ENCODE results near the gene FAM168A. TPM values are rescaled to one million over a fixed set of nuclear protein-coding genes. Genes with fewer than 3 reads are reported as not detected.

The FAM168A gene
- total RNA-seq, 4 donors from 2014 or later: 28.8 to 53.5 (median 30.6) TPM

DNA sequence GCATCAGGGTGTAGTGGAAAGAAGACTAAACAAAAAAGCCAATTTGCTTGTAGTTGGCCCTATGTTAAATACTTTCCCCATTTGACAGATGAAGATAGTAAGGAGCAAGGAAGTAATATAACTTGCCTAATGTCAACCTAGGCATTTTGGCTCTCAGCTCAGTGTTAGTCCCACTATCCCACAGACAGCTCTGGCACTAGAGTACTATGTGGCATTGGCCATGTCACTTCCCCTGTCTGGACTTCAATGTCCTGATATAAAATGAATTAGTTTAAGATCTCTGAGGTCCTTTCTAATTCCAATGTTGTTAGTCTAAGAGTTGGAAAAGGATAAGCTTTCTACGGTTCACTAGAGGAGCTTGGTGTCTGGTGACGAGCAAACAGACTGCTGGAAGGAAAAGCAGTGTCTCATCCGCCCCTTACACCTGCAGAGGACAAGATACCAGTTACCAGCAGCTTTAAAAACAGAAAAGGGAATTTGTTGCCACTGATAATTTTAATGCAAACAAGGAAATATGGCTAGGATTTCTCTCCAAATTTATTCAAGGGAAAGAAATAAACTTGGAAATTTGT, 129.2 kb downstream of the FAM168A start:
- H3K9me3 ChIP-seq: no peaks in the 10 kb centered on the region
- TF ChIP-seq EP300 (IDR thresholded peaks at IDR 0.05): no peak
- TF ChIP-seq POLR2A (IDR thresholded peaks at IDR 0.05): no peak
- TF ChIP-seq, protein P1, sequence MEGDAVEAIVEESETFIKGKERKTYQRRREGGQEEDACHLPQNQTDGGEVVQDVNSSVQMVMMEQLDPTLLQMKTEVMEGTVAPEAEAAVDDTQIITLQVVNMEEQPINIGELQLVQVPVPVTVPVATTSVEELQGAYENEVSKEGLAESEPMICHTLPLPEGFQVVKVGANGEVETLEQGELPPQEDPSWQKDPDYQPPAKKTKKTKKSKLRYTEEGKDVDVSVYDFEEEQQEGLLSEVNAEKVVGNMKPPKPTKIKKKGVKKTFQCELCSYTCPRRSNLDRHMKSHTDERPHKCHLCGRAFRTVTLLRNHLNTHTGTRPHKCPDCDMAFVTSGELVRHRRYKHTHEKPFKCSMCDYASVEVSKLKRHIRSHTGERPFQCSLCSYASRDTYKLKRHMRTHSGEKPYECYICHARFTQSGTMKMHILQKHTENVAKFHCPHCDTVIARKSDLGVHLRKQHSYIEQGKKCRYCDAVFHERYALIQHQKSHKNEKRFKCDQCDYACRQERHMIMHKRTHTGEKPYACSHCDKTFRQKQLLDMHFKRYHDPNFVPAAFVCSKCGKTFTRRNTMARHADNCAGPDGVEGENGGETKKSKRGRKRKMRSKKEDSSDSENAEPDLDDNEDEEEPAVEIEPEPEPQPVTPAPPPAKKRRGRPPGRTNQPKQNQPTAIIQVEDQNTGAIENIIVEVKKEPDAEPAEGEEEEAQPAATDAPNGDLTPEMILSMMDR (IDR thresholded peaks at IDR 0.05): no peak
- DNase-seq (ENCODE audit: low spot score in 2 of 2): no peak
- peak overlapping the region in 2 of 4 donors; percentile 24 to 46 for H3K27ac ChIP-seq
- no peaks in the 10 kb centered on the region for H3K27me3 ChIP-seq
- H3K36me3 ChIP-seq: peaks cover 0 to 4% (median 0%) of the 10 kb centered on the region in 3 donors
- H3K4me3 ChIP-seq: no peak overlapping the region
- WGBS, 2 donors: 74 to 85% methylated on average over 3 of the region's 3 CpGs
- peaks cover 0 to 68% (median 7%) of the 10 kb centered on the region in 4 donors for H3K4me1 ChIP-seq

DNA sequence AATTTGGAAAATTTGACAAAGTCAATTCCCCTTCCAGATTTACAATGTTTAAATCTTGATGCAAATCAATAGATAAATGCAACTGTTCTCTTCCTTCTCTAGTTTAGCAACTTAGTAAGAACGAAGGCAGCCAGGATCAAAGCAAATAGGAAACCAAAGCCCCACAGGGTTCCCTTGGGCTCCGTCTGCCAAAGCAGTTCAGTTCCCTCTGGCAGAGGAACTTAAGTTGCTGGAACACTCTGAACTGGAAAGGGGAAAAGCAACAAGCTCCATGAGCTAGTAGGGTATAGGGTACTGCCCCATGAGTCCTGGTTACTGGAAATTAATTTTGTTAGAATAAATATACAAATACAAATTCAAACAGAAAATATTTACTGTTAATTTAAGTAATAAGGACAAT, 130.4 kb downstream of the FAM168A start:
- peaks cover 0 to 71% (median 7%) of the 10 kb centered on the region in 4 donors for H3K4me1 ChIP-seq
- 51 to 53% methylated on average over 2 of the region's 2 CpGs for WGBS, 2 donors
- H3K27ac ChIP-seq: peak overlapping the region in 1 of 4 donors; percentile 42

DNA sequence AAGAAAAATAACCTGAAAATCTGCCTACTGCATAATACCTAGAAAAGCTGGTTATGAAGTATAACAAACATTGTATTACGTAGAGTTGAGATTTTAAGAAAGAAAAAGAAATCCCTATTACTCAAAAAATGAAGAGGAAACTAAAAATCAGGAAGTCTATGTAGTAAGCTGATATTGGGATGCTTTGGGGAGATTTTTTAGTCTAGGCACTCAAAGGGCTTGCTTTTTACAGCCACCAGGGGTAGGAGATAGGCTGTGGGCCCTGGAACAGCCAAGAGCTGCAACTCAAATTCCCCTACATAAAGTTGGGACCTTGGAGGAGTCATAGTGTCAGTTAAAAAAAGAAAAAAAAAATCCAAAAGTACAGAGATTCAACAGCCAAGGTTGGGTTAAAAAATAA, 131.3 kb downstream of the FAM168A start:
- peaks cover 0 to 78% (median 10%) of the 10 kb centered on the region in 4 donors for H3K4me1 ChIP-seq
- peaks cover 0 to 4% (median 0%) of the 10 kb centered on the region in 3 donors for H3K36me3 ChIP-seq
- TF ChIP-seq EP300 (IDR thresholded peaks at IDR 0.05) (no peak), POLR2A (IDR thresholded peaks at IDR 0.05) (no peak)
- TF ChIP-seq, protein P1 (IDR thresholded peaks at IDR 0.05): no peak
- DNase-seq (ENCODE audit: low spot score in 2 of 2): no peak
- peak overlapping the region in 1 of 4 donors; percentile 42 for H3K27ac ChIP-seq
- no peaks in the 10 kb centered on the region for H3K27me3 ChIP-seq
- WGBS, 2 donors: 81 to 85% methylated on average over 1 of the region's 1 CpG
- H3K4me3 ChIP-seq: no peak overlapping the region
- H3K9me3 ChIP-seq: no peaks in the 10 kb centered on the region

More for the DNA sequence above, 130.4 kb downstream of the FAM168A start:
- Histone ChIP-seq H3K27me3 (no peaks in the 10 kb centered on the region), H3K36me3 (peaks cover 0 to 4% (median 0%) of the 10 kb centered on the region in 3 donors), H3K9me3 (no peaks in the 10 kb centered on the region), H3K4me3 (no peak overlapping the region)
- DNase-seq (ENCODE audit: low spot score in 2 of 2): peak in 1 of 2 donors; percentile 14
- peak in 1 of 2 donors; percentile 44 for TF ChIP-seq EP300 (IDR thresholded peaks at IDR 0.05)
- TF ChIP-seq POLR2A (IDR thresholded peaks at IDR 0.05): no peak
- TF ChIP-seq, protein P1 (IDR thresholded peaks at IDR 0.05): no peak

DNA sequence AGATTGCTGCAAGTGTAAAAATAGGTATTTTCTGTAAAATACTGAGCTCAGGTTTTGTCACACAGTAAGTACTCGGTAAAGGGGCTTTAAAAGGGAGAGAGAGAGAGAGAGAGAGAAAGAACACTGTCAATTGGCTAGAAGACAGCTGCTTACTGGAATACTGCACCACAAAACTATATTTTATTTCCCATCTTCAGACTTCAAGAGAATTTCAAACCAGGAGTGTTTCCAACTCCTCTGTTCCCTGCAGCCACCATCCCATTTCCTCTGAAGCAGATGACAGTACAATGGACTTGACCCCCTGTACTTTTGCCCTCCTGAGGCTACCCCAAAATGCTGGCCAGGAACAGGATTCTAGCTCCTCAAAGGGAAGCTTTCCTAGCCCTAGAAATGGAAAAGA, 132.0 kb downstream of the FAM168A start:
- Histone ChIP-seq H3K27ac (no peak overlapping the region), H3K36me3 (peaks cover 0 to 4% (median 0%) of the 10 kb centered on the region in 3 donors), H3K27me3 (no peaks in the 10 kb centered on the region), H3K4me3 (no peak overlapping the region), H3K9me3 (no peaks in the 10 kb centered on the region), H3K4me1 (peaks cover 0 to 84% (median 10%) of the 10 kb centered on the region in 4 donors)
- DNase-seq (ENCODE audit: low spot score in 2 of 2): no peak
- TF ChIP-seq POLR2A (IDR thresholded peaks at IDR 0.05) (no peak), EP300 (IDR thresholded peaks at IDR 0.05) (no peak)
- TF ChIP-seq, protein P1 (IDR thresholded peaks at IDR 0.05): no peak
- 61 to 63% methylated on average over 1 of the region's 1 CpG for WGBS, 2 donors

DNA sequence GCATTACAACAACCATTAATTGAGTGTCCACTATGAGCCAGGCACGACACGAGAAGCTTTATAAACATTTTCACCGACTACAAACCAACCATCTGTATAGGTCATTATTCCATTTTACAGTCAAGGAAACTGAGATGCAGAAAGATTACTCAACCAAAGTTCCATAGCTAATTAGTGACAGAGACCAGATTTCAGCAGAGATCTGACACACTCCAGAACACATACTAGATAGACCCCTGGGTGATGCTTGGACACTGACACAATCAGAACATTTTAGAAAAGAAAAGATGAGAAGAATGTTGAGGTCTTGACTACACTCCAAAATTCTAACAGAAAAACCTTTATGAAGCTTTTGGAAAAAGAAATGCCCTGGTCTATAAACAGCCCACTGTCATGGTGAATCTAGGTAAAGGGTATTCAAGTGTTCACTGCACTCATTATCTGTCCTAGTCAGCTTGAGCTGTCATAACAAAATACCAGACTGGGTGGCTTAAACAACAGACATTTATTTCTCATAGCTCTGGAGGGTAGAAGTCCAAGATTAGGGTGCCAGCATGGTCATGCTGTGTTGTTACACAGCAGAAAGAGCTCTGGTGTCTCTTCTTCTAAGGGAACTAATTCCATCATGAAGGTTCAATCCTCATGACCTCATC, 132.8 kb downstream of the FAM168A start:
- 44 to 53% methylated on average over 3 of the region's 3 CpGs for WGBS, 2 donors
- no peak for DNase-seq (ENCODE audit: low spot score in 2 of 2)
- Histone ChIP-seq H3K9me3 (no peaks in the 10 kb centered on the region), H3K27me3 (no peaks in the 10 kb centered on the region), H3K36me3 (no peaks in the 10 kb centered on the region), H3K27ac (peak overlapping the region in 1 of 4 donors; percentile 13), H3K4me3 (no peak overlapping the region), H3K4me1 (peaks cover 0 to 80% (median 10%) of the 10 kb centered on the region in 4 donors)
- TF ChIP-seq POLR2A (IDR thresholded peaks at IDR 0.05): no peak
- TF ChIP-seq, protein P1 (IDR thresholded peaks at IDR 0.05): no peak
- no peak for TF ChIP-seq EP300 (IDR thresholded peaks at IDR 0.05)

All from tibial nerve (tissue), 4 donors.